Kidney (tissue), 14 donors: ENCODE results near the gene CTRL. TPM values are rescaled to one million over a fixed set of nuclear protein-coding genes. Genes with fewer than 3 reads are reported as not detected.

Experiments
- DNase-seq, 5 donors: peaks; one replicate each; pipeline ENCODE4 v3.0.0-alpha.2; 2013 to 2020
- FAIRE-seq: peaks from 2 replicates; lab custom pipeline; 2012; peaks lifted over from hg19 to GRCh38; lab: Jason Lieb, UNC
- H3K27ac ChIP-seq, 2 donors: one replicate each; pipeline ENCODE4 v1.7.0; 2013; ENCODE audit warnings: low read depth in 2 of 2, low read length in 2 of 2, inconsistent platforms in 1 of 2
- H3K27me3 ChIP-seq: one replicate; pipeline ENCODE4 v1.7.1; 2013; ENCODE audit warnings: low read length, inconsistent platforms; ENCODE audit not compliant: control insufficient read depth, insufficient read depth
- H3K36me3 ChIP-seq, 3 donors: one replicate each; pipeline versions ENCODE4 v1.7.0 to v1.7.1; 2013; ENCODE audit warnings: low read length in 3 of 3, control low read depth in 1 of 3, inconsistent platforms in 1 of 3; ENCODE audit not compliant: insufficient read depth in 3 of 3, control insufficient read depth in 2 of 3
- H3K4me1 ChIP-seq, 3 donors: one replicate each; pipeline versions ENCODE4 v1.7.0 to v1.7.1; 2013; ENCODE audit warnings: low read length in 3 of 3, inconsistent platforms in 1 of 3, low read depth in 1 of 3; ENCODE audit not compliant: control insufficient read depth in 2 of 3, insufficient read depth in 2 of 3
- H3K4me3 ChIP-seq, 3 donors: one replicate each; pipeline versions ENCODE4 v1.7.0 to v1.8.1; 2013; ENCODE audit warnings: low read length in 3 of 3, control low read depth in 1 of 3, inconsistent platforms in 1 of 3
- H3K9ac ChIP-seq, 3 donors: one replicate each; pipeline versions ENCODE4 v1.7.0 to v1.7.1; 2013; ENCODE audit warnings: low read length in 3 of 3, control low read depth in 1 of 3, inconsistent platforms in 1 of 3
- H3K9me3 ChIP-seq, 3 donors: one replicate each; pipeline versions ENCODE4 v1.7.0 to v1.7.1; 2013; ENCODE audit warnings: low read length in 3 of 3, control low read depth in 1 of 3, inconsistent platforms in 1 of 3; ENCODE audit not compliant: control insufficient read depth in 2 of 3, insufficient read depth in 1 of 3
- CTCF ChIP-seq: IDR thresholded peaks from 3 replicates; pipeline ENCODE4 v1.5.1; 2012; ENCODE audit warnings: mild to moderate bottlenecking, moderate library complexity, borderline replicate concordance; ENCODE audit not compliant: insufficient read depth; ENCODE audit errors: extremely low read depth
- intact Hi-C: fragments of 100-400 bp; cut with DNase I; formaldehyde crosslinking; loops from one replicate; pipeline ENCODE4 v1.11.1; 2022
- polyA plus RNA-seq: library from polyadenylated mRNA; stranded (reverse); fragments of 350-450 nt; fragmentation: Illumina TruSeq; extraction: RNeasy Lipid Tissue Mini Kit (QIAGEN cat#74804); gene quantifications from one replicate; pipeline ENCODE4 v1.2.3, GENCODE V29; 2014; ENCODE audit warnings: low read depth, low replicate concordance; ENCODE audit not compliant: insufficient read depth
- total RNA-seq: library from RNA; stranded (reverse); fragmentation: NEBNext Ultra II Directional; extraction: Animal tissue kit (Norgen Biotek cat#: 25700); gene quantifications from one replicate; pipeline ENCODE4 v1.2.1, GENCODE V29; 2021
- donor health status: control.
- donor health status: control.
- donor health status: control.
- donor health status: control.
- donor health status: control.
- donor health status: DM: yes; HTN: yes; CAD: no.
- donor health status: Normal renal cell carcinoma (clear cell type).

CTRL gene
- total and polyA plus RNA-seq, 2 donors from 2014 or later, result 0.69 TPM; not detected in 1

GRCh38 chr16:67934306-67935100 lies 2.8 kb upstream of the CTRL start:
- FAIRE-seq, result no peak
- intact Hi-C loops, result no loop called here
- no peak overlapping the region for H3K27ac ChIP-seq
- peaks cover 0 to 16% (median 11%) of the 10 kb centered on the region in 3 donors for H3K4me1 ChIP-seq
- H3K4me3 ChIP-seq, result peak overlapping the region; percentile 70 to 86 (median 84)
- H3K36me3 ChIP-seq, result peaks cover 0 to 7% (median 2%) of the 10 kb centered on the region in 3 donors
- H3K9me3 ChIP-seq, result no peaks in the 10 kb centered on the region
- peak overlapping the region in 2 of 3 donors; percentile 65 to 70 for H3K9ac ChIP-seq
- no peak for TF ChIP-seq CTCF
- no peak for DNase-seq
- H3K27me3 ChIP-seq, result no peaks in the 10 kb centered on the region

GRCh38 chr16:67933805-67934204 lies 2.1 kb upstream of the CTRL start:
- no peak overlapping the region for H3K27ac ChIP-seq
- H3K9ac ChIP-seq, result no peak overlapping the region
- no peaks in the 10 kb centered on the region for H3K27me3 ChIP-seq
- no peaks in the 10 kb centered on the region for H3K9me3 ChIP-seq
- peaks cover 0 to 16% (median 11%) of the 10 kb centered on the region in 3 donors for H3K4me1 ChIP-seq
- FAIRE-seq, result no peak
- TF ChIP-seq CTCF, result no peak
- intact Hi-C loops, result no loop called here
- no peak for DNase-seq
- peaks cover 0 to 8% (median 2%) of the 10 kb centered on the region in 3 donors for H3K36me3 ChIP-seq
- H3K4me3 ChIP-seq, result no peak overlapping the region

GRCh38 chr16:67932462-67932840 lies 789 bp upstream of the CTRL start:
- Histone ChIP-seq H3K4me1 (peaks cover 0 to 16% (median 11%) of the 10 kb centered on the region in 3 donors), H3K4me3 (no peak overlapping the region), H3K9me3 (no peaks in the 10 kb centered on the region), H3K27ac (no peak overlapping the region), H3K27me3 (no peaks in the 10 kb centered on the region), H3K36me3 (peaks cover 0 to 11% (median 2%) of the 10 kb centered on the region in 3 donors), H3K9ac (no peak overlapping the region)
- intact Hi-C loops, result no loop called here
- FAIRE-seq, result no peak
- DNase-seq, result no peak
- no peak for TF ChIP-seq CTCF
